Measurements from ENCODE around the gene DCAF15.

DNA sequence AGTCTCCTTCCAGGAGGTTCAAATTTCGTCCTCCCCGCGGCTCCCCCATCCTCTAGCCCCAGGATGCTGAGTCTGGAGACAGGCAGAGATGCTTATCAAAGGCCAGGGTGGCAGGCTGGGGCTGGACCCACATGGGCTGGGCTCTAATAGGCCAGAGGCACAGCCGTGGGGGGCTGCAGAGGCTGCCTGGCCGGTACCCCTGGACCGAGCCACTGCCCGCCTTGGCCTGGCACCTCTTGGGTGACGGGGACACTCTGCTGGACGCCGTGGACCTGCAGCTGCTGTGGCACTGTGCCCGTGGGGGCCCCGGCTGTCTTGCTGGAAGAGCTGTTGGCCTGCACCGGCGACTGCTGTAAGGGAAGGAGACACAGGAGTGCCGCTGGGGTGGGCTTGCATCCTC, 28.0 kb downstream of the DCAF15 start:
- TF ChIP-seq CTCF (IDR thresholded peaks at IDR 0.05), result no peak
- no peak for TF ChIP-seq POLR2A (IDR thresholded peaks at IDR 0.05)

Data from esophagus squamous epithelium (tissue), 4 donors.